Ovary (tissue), 9 donors: Measurements from ENCODE around the gene HYAL4. TPM values are rescaled to one million over a fixed set of nuclear protein-coding genes. Genes with fewer than 3 reads are reported as not detected.

ENCODE experiments used
- DNase-seq, 5 donors: peaks; one replicate each; pipeline ENCODE4 v3.0.0-alpha.2; 2019 to 2020
- H3K27ac ChIP-seq, 2 donors: fragments of 200-600 bp; one replicate each; pipeline versions ENCODE4 v1.5.1 to v1.8.0; 2019 to 2022
- H3K27me3 ChIP-seq: fragments of 200-600 bp; one replicate; pipeline ENCODE4 v1.8.0; 2022
- H3K36me3 ChIP-seq: fragments of 200-600 bp; sonication (generic); one replicate; pipeline ENCODE4 v1.5.1; 2019
- H3K4me1 ChIP-seq: one replicate; pipeline ENCODE4 v1.8.1; 2013; ENCODE audit warnings: mild to moderate bottlenecking, moderate library complexity; ENCODE audit not compliant: insufficient read depth
- H3K4me3 ChIP-seq: fragments of 200-600 bp; sonication (generic); one replicate; pipeline ENCODE4 v1.5.1; 2017
- H3K9me3 ChIP-seq, 2 donors: fragments of 200-600 bp in 1 of 2; sonication (generic) in 1 of 2; one replicate each; pipeline versions ENCODE4 v1.5.1 to v1.8.1; 2013 to 2019; ENCODE audit warnings: mild to moderate bottlenecking in 1 of 2, moderate library complexity in 1 of 2
- CTCF ChIP-seq, 3 donors: fragments of 450-650 bp in 2 of 3; fragments of 200-600 bp in 1 of 3; IDR thresholded peaks; one replicate each; pipeline versions ENCODE4 v1.5.1 to v1.8.0; 2016 to 2022; ENCODE audit warnings: antibody characterized with exemption in 3 of 3, mild to moderate bottlenecking in 1 of 3
- EP300 ChIP-seq: sonication (generic); formaldehyde crosslinking; IDR thresholded peaks from one replicate; pipeline ENCODE4 v1.6.1; 2017; ENCODE audit warnings: antibody characterized with exemption
- POLR2A ChIP-seq: fragments of 450-650 bp; IDR thresholded peaks from one replicate; pipeline ENCODE4 v1.6.1; 2017; ENCODE audit warnings: antibody characterized with exemption, mild to moderate bottlenecking, moderate library complexity
- WGBS, 3 donors: extraction: QIAGEN DNeasy Blood & Tissue Kit in 1 of 3; methylation state at CpG; one replicate each; pipeline versions ENCODE4 v1.1.5 to v1.1.7; 2013 to 2017; 5-methylcytosine and 5-hydroxymethylcytosine counted together
- intact Hi-C, 4 donors: fragments of 100-400 bp; cut with DNase I; formaldehyde crosslinking; loops; one replicate each; pipeline versions ENCODE4 v1.11.0 to v1.15.1; 2022 to 2023
- polyA plus RNA-seq, 2 donors: library from polyadenylated mRNA; stranded (reverse); fragments of 200-250 nt in 1 of 2; fragments of 350-450 nt in 1 of 2; fragmentation: Illumina TruSeq in 1 of 2; extraction: RNeasy Lipid Tissue Mini Kit (QIAGEN cat#74804) in 1 of 2; gene quantifications; one replicate each; pipeline ENCODE4 v1.2.3, GENCODE V29; 2013 to 2014
- total RNA-seq, 7 donors: library from RNA; depleted of rRNA in 2 of 7; stranded (reverse); fragments of >200 nt in 2 of 7; fragmentation: NEBNext Ultra II Directional in 3 of 7; extraction: Animal tissue kit (Norgen Biotek cat#: 25700) in 3 of 7; gene quantifications; one replicate each; pipeline versions ENCODE4 v1.1.0 to v1.2.4, GENCODE V29; 2016 to 2023
- donor health status: DM: no; HTN: no; CAD: no; lungs with moderate emphysema.
- donor health status: DM: no; HTN: no; CAD: no.
- donor health status: Bipolar disorder and iron deficiency.
- donor health status: DM: yes; HTN: yes; CAD: no.
- donor health status: DM: no; HTN: no; CAD: no.
- donor health status: DM: yes; HTN: yes; CAD: no.

HYAL4 gene
- total and polyA plus RNA-seq, 9 donors, result 0.20 TPM; not detected in 8

DNA sequence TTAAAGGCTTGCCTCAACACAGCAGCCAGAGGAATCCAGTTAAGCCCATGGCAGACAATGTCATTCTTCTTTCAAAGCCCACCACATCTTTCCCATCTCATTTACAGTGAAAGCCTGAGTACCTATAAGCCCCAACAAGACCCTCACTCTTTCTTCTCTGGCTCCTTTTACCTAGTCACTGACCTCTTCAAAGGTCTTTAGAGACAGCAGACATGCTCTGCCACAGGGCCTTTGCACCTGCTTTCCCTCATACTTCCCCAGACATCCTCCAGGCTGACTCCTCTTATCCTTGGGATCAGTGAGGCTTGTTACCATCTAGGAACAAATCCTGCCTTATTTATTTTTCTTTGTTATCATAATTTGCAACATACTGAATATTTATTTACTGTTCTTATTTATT, 17.8 kb downstream of the HYAL4 start:
- intact Hi-C loops, result loop anchor here in 2 of 4 donors (10.0 kb wide), 2 partner anchors 68 to 178 kb away; no protein-coding TSS in a partner anchor
- no peak overlapping the region for H3K27ac ChIP-seq

DNA sequence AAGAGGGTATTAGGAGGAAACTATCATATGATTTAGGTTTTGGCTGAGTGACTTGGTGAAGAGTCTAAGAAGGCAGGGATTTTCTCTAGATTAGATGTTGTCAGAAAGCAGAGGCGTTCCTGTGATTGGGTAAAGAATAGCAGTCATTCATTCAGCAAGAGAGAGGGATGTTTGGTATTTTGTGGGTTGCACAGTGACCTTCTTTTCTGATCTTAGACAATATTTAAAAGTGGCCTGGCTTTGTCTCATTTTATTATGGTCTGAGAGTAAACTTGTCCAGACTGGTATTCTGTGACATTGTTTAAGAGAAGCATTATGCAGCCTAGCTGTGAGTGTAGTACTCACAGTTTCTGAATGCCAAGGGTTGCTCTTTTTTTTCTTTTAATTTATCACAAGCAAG, 18.5 kb downstream of the HYAL4 start:
- 82 to 95% (median 90%) methylated on average over 1 of the region's 1 CpG for WGBS, 3 donors
- Histone ChIP-seq H3K4me1 (no peaks in the 10 kb centered on the region), H3K36me3 (no peaks in the 10 kb centered on the region), H3K27ac (no peak overlapping the region), H3K9me3 (no peaks in the 10 kb centered on the region), H3K4me3 (no peak overlapping the region), H3K27me3 (no peaks in the 10 kb centered on the region)
- TF ChIP-seq POLR2A (no peak), EP300 (no peak), CTCF (IDR thresholded peaks at IDR 0.05) (no peak)
- no peak for DNase-seq
- intact Hi-C loops, result loop anchor here in 2 of 4 donors (10.0 kb wide), 2 partner anchors 69 to 179 kb away; no protein-coding TSS in a partner anchor

More for the DNA sequence above, 17.8 kb downstream of the HYAL4 start:
- TF ChIP-seq POLR2A, result no peak
- no peaks in the 10 kb centered on the region for H3K27me3 ChIP-seq
- no peak for DNase-seq
- H3K4me1 ChIP-seq, result no peaks in the 10 kb centered on the region
- no peak overlapping the region for H3K4me3 ChIP-seq
- no peaks in the 10 kb centered on the region for H3K9me3 ChIP-seq
- no peaks in the 10 kb centered on the region for H3K36me3 ChIP-seq

DNA sequence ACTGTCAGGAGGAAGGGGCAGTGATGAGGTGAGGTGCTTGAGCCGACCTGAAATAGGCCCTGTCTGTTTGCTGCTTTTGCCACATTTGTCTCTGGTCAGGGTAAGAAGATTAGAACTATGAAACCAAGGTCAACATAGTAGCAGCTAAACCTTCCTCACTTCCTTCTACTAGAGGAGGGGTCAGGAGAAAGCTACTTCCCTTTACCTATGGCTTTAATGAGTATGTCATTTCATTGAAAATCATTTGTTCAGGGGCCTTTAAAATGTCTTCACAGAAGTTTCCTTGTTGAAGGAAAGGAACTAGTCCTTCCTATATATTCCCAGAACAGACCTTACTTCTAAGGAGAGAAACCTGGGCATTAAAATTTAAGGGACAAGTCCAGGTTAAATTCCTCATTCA, 19.0 kb downstream of the HYAL4 start:
- no peaks in the 10 kb centered on the region for H3K4me1 ChIP-seq
- DNase-seq, result no peak
- intact Hi-C loops, result loop anchor here in 2 of 4 donors (10.0 kb wide), 2 partner anchors 69 to 179 kb away; no protein-coding TSS in a partner anchor
- H3K36me3 ChIP-seq, result no peaks in the 10 kb centered on the region
- H3K4me3 ChIP-seq, result no peak overlapping the region
- no peaks in the 10 kb centered on the region for H3K9me3 ChIP-seq
- H3K27ac ChIP-seq, result no peak overlapping the region
- H3K27me3 ChIP-seq, result no peaks in the 10 kb centered on the region
- TF ChIP-seq CTCF (IDR thresholded peaks at IDR 0.05), result no peak
- no peak for TF ChIP-seq EP300
- WGBS, 3 donors, result 51 to 68% (median 54%) methylated on average over 1 of the region's 1 CpG

DNA sequence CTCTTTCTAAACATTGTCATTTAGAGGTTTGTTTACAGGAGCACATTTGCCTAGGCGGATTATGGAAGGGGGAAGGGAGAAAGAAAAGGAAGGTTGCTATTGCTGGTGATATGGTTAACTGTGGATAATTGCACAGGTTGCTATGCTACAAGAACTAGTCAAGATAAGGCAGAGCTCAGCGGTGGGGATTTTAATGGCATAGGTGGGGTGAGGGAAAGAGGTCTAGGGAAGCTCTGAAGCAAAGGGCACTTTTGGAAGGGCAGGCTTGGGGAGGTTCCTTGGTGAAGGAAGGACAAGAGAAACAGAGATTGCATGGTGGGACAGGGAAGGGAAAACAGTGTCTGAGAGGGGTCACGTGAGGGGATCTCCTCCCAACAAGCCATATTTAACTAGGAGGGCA, 19.5 kb downstream of the HYAL4 start:
- 72 to 78% (median 73%) methylated on average over 3 of the region's 3 CpGs for WGBS, 3 donors
- TF ChIP-seq POLR2A, result no peak
- no peak for TF ChIP-seq CTCF (IDR thresholded peaks at IDR 0.05)
- TF ChIP-seq EP300, result no peak
- intact Hi-C loops, result loop anchor here in 2 of 4 donors (10.0 kb wide), 2 partner anchors 70 to 180 kb away; no protein-coding TSS in a partner anchor
- H3K27me3 ChIP-seq, result no peaks in the 10 kb centered on the region
- no peak overlapping the region for H3K27ac ChIP-seq
- no peak overlapping the region for H3K4me3 ChIP-seq
- H3K9me3 ChIP-seq, result no peaks in the 10 kb centered on the region
- no peaks in the 10 kb centered on the region for H3K4me1 ChIP-seq
- DNase-seq, result no peak
- no peaks in the 10 kb centered on the region for H3K36me3 ChIP-seq

DNA sequence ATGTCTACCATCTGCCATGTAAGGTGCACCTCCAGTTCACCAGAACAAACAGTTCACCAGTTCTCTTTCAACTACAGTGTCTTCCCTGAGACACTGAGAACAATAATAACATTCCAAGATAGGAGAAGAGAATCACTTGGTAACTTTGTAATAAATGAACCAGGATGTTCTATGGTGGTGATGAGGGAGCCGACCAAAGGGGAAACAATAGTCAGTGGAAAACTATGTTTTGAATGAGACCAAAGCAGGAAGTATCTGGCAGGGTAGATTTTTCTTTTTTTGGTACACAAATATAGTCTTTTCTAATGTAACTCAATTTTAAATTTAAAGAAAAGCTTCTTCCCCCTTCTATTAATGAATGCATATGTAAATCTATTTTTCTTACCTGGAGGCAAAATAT, 20.0 kb downstream of the HYAL4 start:
- TF ChIP-seq CTCF (IDR thresholded peaks at IDR 0.05) (no peak), POLR2A (no peak), EP300 (no peak)
- no peak for DNase-seq
- 24 to 33% (median 26%) methylated on average over 1 of the region's 1 CpG for WGBS, 3 donors
- Histone ChIP-seq H3K36me3 (no peaks in the 10 kb centered on the region), H3K9me3 (no peaks in the 10 kb centered on the region), H3K4me1 (no peaks in the 10 kb centered on the region), H3K27me3 (no peaks in the 10 kb centered on the region), H3K4me3 (no peak overlapping the region), H3K27ac (no peak overlapping the region)
- intact Hi-C loops, result loop anchor here in 3 of 4 donors (5.0 to 10.0 kb wide), 4 partner anchors 68 to 180 kb away; no protein-coding TSS in a partner anchor
